HG03469 (cell line): ENCODE measurements around the gene PKD1L1.
"Not testable (repeated sequence)": the region's sequence is repeated elsewhere in the genome, so short reads cannot be mapped to it uniquely, and the experiment has no call there.

Source experiments
- ATAC-seq: cut with Tn5 transposase; IDR thresholded peaks from one replicate; pipeline ENCODE4 v1.9.1; 2021; ENCODE audit warnings: mild to moderate bottlenecking, moderate library complexity, moderate number of reproducible peaks; ENCODE audit not compliant: unreplicated experiment

PKD1L1 gene, protein sequence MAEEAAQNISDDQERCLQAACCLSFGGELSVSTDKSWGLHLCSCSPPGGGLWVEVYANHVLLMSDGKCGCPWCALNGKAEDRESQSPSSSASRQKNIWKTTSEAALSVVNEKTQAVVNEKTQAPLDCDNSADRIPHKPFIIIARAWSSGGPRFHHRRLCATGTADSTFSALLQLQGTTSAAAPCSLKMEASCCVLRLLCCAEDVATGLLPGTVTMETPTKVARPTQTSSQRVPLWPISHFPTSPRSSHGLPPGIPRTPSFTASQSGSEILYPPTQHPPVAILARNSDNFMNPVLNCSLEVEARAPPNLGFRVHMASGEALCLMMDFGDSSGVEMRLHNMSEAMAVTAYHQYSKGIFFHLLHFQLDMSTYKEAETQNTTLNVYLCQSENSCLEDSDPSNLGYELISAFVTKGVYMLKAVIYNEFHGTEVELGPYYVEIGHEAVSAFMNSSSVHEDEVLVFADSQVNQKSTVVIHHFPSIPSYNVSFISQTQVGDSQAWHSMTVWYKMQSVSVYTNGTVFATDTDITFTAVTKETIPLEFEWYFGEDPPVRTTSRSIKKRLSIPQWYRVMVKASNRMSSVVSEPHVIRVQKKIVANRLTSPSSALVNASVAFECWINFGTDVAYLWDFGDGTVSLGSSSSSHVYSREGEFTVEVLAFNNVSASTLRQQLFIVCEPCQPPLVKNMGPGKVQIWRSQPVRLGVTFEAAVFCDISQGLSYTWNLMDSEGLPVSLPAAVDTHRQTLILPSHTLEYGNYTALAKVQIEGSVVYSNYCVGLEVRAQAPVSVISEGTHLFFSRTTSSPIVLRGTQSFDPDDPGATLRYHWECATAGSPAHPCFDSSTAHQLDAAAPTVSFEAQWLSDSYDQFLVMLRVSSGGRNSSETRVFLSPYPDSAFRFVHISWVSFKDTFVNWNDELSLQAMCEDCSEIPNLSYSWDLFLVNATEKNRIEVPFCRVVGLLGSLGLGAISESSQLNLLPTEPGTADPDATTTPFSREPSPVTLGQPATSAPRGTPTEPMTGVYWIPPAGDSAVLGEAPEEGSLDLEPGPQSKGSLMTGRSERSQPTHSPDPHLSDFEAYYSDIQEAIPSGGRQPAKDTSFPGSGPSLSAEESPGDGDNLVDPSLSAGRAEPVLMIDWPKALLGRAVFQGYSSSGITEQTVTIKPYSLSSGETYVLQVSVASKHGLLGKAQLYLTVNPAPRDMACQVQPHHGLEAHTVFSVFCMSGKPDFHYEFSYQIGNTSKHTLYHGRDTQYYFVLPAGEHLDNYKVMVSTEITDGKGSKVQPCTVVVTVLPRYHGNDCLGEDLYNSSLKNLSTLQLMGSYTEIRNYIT (N-terminal part only)

DNA sequence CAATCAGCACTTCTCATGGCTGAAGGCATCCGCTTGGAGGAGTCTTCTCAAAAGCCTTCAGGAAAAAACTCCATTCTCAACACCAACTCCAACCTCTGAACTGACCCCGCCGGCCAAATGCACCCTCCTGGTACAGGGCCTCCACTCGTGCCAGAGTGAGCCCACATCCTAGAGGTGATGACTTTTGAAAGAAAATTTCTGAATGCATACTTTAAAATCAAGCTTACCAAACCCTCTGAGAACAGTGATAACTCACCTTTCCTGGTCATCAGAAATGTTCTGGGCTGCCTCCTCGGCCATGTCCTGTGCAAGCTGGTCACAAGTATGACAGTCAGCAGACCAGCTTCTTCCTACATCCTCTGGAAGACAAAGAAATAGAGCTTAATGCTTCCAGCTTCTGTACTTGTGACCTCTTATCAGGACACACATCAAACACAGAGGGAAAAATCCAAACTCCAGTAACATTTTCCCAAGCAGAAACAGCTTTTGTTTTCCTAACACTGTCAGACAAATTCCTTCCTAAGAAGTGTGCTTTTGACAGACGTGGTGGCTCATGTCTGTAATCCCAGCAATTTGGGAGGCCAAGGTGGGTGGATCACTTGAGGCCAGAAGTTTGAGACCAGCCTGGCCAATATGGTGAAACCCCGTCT lies at the start of gene PKD1L1:
Gene PKD1L1, minus strand, starts transcription at position 326 of the 650 bp plus-strand sequence. Its CDS starts 26 bp downstream, at position 300.
- no peak for ATAC-seq

DNA sequence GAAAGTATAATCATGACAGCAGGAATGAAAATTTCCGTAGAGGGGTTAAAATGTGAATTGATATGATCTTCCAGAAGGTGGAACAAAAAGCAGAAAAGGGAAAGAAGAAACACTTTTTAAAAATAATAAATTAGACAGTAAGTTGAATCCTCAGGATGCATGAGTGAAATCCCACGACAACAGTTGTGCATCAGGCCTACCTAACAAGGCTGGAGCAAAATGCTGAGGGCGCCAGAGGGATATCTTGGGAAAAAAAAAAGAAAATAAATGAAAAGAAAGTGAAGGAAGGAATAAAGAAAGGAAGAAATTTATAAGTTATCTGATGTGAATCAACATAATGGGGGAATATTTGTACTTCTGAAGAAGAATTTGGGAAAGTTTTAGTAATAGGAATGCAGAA lies 44.2 kb upstream of the PKD1L1 start:
- ATAC-seq = no peak

DNA sequence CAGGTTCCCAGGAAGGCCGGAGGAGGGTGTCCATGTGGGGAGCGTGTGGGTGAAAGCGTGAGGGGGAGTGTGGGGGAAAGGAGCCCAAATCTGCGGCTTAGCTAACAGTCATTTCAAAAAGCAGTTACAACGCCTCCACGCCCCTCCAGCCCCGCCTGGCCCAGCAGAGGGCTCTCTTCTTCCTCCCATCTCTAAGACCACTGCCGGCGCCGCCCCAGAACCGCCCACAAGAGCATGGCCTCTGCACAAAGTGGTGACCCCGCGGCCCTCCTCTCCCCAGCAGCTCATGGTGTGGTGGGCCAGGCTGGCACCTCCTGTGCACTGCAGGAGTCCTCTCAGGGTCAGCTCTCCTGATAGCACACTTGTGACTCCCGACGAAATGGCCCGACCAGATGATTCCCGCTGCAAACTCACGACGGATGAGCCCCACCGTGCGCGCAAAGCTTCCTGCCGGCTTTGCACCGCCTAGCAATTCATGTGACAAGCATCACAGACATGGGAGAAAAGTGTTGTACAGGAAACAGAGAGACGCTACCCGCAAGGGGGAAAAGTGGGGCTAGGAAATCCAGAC lies 43.6 kb upstream of the PKD1L1 start:
- ATAC-seq = peak; percentile 92

DNA sequence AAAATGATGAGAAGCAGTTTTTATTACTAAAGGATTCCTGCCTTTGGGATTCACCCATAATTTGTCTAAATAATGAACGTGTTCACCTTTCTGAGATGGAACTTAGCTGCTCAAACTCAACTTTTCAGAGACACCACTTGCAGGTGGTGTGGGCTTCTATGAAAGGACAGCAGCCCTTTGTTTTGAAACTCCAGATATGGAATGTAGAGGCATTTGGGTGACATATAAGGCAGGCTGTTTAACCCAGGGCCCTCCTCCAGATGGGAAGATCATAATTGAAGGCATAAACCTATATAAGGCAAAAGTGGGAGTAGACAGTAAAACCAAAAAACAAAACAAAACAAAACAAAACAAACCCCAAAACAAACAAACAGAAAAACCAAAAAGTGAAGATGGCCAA lies 43.0 kb upstream of the PKD1L1 start:
- no peak for ATAC-seq

DNA sequence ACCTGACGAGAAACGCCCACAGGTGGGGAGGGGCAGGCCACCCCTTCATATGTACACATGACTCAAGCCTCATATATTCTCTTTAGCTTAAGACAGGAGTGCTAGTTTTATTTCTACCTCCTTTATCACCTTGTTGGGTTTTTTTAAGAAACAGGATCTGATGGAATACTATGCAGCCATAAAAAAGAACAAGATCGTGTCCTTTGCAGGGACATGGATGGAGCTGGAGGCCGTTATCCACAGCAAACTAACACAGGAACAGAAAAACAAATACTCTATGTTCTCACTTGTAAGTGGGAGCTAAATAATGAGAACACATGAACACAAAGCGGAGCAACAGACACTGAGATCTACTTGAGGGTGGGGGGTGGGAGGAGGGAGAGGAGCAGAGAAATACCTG lies 42.3 kb upstream of the PKD1L1 start:
- no peak for ATAC-seq

DNA sequence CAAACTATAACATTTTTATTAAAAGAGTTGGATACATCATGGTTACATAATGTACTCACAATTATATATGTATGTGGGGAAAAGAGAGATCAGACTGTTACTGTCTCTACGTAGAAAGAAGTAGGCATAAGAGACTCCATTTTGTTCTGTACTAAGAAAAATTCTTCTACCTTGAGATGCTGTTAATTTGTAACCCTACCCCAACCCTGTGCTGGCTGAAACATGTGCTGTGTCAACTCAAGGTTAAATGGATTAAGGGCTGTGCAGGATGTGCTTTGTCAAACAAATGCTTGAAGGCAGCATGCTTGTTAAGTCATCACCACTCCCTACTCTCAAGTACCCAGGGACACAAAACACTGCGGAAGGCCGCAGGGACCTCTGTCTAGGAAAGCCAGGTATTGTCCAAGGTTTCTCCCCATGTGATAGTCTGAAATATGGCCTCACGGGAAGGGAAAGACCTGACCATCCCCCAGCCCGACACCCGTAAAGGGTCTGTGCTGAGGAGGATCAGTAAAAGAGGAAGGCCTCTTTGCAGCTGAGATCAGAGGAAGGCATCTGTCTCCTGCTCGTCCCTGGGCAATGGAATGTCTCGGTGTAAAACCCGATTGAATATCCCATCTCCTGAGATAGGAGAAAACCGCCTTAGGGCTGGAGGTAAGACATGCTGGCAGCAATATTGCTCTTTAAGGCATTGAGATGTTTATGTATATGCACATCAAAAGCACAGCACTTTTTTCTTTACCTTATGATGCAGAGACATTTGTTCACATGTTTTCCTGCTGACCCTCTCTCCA lies 41.5 kb upstream of the PKD1L1 start:
- not testable (repeated sequence) for ATAC-seq

DNA sequence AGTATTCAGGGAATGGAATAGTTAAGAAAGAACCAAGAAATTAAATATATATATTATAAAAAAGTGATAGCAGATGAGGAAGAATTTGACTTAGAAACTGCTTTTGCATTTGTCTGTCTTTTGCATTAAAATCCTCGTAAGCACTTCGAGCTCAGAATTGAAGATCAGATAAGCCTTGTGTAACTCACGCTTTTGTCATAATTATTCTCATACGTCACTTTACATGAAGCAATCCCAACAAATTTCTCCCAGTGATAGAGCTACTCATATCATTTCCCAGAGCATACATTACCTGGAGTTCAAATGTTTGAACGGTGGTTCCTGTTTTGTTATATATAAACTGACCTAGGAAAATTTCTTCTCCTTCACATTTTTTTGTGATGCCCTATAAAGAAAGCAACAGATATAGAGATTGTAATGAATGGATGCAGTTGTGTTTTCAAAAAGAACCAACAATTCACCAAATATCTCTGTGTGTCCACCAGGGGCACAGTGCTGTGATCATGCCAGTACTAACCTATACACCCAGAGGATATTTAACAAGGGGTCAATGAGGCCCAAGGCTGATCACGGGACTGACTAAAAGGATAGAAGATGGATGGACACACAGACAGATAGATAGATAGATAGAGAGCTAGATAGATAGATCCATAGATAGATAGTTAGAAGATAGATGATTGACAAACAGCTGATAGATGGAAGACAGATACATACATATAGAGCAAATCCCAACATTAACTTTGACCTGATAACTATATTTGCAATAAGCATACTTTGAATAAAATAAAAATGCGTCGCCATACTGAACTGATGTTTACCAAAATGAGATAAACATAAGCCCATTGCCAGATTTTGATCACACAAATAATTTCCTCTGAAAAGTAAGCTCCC lies 40.5 kb upstream of the PKD1L1 start:
- peak; percentile 34 for ATAC-seq

DNA sequence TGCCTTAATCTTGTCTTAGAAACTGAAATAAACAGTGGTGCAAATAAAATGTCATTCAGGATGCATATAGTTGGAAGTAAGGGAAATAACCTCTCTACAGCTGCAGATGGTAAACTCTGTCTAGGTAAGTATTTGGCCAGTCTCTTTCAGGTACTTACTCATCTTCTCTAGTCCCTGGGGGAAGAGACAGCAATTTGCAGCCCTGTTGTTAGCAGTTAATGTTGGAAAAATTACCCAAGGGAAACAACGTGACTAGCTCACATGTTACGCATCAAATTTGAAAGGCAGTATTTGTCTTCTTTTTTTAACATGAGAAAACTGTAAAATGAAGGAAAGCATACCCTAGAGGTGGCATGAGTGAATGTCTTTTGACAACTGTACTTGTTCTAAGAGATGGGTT lies 34.3 kb upstream of the PKD1L1 start:
- no peak for ATAC-seq

DNA sequence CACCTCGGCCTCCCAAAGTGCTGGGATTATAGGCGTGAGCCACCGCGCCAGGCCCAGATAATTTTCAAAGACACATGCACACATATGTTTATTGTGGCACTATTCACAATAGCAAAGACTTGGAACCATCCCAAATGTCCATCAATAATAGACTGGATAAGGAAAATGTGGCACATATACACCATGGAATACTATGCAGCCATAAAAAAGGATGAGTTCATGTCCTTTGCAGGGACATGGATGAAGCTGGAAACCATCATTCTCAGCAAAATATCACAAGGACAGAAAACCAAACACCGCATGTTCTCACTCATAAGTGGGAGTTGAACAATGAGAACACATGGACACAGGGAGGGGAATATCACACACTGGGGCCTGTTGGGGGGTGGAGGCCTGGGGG lies 32.4 kb upstream of the PKD1L1 start:
- not testable (repeated sequence) for ATAC-seq

DNA sequence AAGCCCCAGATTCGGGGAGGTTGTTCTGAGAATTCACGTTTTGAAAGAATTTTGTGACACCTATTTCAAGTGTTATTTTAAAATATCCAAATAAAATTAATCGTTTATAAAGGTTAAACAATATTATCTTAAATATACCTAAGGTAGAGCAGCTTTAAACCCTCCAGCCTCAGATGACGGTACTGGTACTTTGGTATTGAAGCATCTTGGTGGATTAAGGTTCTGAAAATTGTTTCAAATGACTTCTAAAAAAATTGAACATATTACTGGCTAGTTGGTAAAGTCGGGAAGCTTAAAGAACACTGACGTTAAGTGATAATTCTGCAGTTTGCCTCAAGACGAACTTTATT lies 31.5 kb upstream of the PKD1L1 start:
- no peak for ATAC-seq

DNA sequence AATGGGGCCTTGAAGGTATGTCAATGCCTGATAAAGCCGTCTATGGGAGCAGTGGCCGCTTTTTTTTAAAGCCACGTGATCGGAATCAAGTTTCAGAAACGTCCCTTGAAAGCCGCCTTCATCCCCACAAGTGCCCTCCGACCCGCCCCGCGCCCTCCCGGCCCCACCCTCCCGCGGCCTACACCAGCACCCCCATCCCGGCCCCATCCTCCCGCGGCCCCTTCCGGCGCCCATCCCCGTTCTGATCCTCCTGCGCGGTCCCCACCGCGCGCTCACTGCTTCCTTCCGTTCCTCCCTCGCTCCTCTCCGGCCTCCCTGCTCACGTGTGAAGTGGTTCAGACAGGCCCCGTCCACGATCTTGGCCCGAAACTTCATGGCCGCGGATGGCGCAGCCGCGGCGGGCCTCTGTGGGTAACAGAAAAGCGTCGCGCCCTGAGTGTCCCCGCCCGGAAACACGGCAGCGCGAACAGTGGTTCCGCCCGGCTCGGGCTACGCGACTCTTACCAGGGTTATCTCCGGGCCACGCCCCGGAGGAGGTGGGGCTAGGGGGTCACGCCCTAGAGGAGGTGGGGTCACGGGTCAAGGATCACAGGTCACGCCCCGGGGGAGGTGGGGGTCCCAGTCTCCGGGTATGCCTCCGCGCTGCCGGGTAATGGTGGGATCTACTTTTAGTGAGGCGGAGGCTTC lies 31.0 kb upstream of the PKD1L1 start, which contains the start of gene HUS1:
Gene HUS1, minus strand, starts transcription at position 471 of the 687 bp plus-strand sequence. Its CDS starts 96 bp downstream, at position 375.
- peak; percentile 97 for ATAC-seq

DNA sequence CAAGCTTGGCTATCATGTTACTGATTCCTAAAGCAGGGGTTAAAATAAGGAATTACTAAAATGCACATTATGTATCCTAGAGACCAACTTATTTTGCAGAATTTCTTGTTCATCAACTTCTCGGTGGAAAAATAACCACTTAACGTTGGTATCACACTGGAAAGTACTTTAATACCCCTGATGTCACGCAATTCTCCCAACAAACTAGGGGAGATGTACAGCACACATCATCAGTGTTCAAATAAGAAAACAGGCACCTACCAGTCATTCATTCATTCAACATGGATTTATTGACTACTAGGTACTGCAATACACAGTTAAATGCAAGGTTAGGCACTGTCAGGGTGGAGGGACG lies 30.5 kb upstream of the PKD1L1 start:
- no peak for ATAC-seq

DNA sequence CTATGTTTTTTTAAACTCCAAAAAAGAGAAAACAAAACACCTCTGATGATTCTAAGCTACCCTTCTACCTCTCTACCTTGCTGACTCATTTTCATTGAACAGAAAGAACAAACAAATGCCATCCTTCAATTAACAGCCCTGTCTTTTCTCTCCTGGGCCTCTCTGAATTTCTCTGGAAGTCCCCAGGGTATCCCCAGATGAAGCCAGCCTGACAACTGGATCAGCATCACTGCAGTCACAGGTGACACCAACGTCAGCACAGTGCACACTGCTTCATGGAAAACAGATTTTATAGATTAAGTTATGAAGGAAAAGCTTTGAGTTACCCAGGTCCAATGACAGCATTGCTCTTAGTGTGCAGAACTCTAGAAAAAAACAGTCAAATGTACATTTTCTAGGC lies 25.5 kb upstream of the PKD1L1 start:
- ATAC-seq = no peak

DNA sequence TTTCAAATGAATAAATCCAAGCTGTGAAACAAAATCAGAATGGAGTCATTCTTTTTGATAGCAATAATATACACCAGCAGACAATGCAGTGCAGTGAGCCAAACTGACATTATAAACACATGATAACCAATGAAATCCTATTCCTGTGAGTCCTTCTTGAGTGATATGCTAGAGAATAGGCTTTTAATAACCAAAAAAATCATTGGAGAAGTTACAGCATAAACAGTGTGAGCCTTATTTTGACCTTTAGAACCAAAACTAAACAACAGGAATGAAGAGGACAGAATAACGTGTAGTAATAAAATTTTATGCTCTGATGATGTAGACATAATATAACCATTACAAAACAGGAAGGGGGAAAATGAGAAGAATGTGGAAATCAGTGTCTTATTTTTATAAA lies 22.5 kb upstream of the PKD1L1 start:
- ATAC-seq = no peak

DNA sequence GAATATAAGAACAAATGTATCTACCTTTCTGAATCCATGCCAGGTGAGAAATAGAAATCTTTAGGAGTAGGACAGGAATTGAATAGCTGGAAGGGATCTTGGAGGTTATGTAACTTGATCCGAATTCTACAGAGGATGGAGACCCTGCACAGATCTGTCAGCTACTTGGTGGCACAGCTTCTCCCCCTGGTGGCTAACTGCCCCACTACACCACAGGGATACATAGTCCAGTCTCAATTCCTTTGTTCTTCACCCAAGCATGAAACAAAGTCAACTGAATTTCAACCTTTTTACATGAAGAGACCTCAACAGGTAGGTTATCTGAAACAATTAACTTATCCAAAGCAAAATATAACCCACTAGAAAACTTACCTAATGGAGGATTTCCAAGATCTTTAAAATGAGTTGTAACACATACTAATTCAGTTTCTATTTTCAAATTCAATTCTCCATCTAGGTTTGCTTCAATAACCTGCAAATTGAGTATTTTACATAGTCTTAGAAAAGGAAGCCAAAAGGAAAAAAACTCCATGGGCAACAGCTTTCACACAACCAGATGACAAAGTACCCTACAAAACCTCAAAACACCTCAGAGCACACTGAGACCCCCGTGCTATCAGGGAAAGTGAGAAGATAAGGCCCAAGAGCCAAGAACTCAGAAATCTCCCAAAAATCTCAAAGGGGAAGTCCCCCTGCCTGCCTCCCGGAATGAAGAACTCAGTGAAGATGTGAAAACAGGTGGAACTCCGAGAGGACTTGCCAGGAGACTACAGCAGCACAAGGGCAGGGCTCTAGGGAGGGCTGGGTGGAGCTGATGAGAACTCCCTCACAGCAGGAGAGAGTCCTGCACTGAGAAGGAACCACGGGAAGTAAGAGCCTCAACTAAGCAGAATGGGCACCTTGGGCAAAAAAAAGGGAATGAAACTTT lies 20.8 kb upstream of the PKD1L1 start:
- peak; percentile 75 for ATAC-seq

DNA sequence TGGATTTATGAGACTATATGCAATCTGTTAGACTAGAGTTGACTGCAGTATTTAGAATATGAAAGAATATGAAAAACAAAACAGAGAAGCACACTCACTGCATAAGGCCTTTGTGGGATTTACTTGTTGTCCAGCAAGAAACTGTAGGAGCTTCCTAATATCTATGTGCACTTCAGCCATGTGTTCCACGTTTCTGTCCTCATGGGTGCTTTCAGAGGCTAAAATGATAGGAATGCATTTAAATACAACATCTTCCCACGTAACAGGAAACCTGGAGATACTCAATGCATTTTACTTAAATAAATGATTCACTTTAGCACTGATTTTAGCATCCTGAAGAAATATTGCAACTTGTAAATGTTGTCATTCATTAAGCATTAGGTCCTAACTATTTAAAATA lies 19.4 kb upstream of the PKD1L1 start:
- ATAC-seq = no peak

DNA sequence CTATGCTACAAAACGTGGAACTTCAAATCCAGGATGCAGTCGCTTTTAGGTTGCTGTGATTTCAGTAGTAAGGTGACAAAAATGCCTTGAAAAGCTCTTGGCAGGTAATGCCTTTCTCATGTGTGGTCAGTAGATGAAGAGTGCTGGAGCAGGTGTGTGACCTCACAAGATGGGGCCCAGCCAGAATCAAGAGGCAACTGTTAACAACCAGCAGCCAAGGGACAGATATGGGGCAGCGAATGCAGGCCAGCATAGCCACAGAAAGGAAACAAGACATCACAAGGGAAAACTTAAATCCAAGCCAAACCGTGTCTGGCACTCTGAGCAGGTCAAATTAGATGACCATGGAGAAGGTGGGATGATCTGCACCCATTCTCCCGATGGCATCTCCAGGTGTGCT lies 18.9 kb upstream of the PKD1L1 start:
- ATAC-seq = no peak
